PC-9 (cell line): ENCODE measurements around the gene TGFBR1. TPM values are rescaled to one million over a fixed set of nuclear protein-coding genes. Genes with fewer than 3 reads are reported as not detected.

Source experiments
- BruUV-seq: library from RNA; stranded (reverse); fragments of 400-500 nt; replicated peaks from 2 replicates; lab custom pipeline; 2021; lab: Mats Ljungman, UMichigan
- CTCF ChIA-PET: fragments of 300-600 bp; sonication (Branson Sonifier 250); formaldehyde crosslinking; loops from one replicate; lab custom pipeline; 2022; ENCODE audit warnings: antibody characterized with exemption; lab: Charles Lee
- POLR2A ChIA-PET: fragments of 300-600 bp; sonication (Branson Sonifier 250); formaldehyde crosslinking; loops from one replicate; lab custom pipeline; 2022; ENCODE audit warnings: antibody characterized with exemption; ENCODE audit not compliant: unreplicated experiment; lab: Charles Lee
- DNase-seq, 2 experiments: peaks; one replicate each; pipeline versions ENCODE4 v3.0.0 to v3.0.0-alpha.2; 2015 to 2022; ENCODE audit warnings: mixed read lengths in 1 of 2
- H2AFZ ChIP-seq: fragments of 200-600 bp; sonication (generic); 2 replicates; pipeline ENCODE4 v1.8.1; 2017; ENCODE audit warnings: antibody characterized with exemption
- H3F3A ChIP-seq: fragments of 200-600 bp; sonication (generic); 2 replicates; pipeline ENCODE4 v1.8.1; 2017; ENCODE audit warnings: antibody characterized with exemption, mild to moderate bottlenecking, low read depth; ENCODE audit not compliant: insufficient read depth
- H3K27ac ChIP-seq: fragments of 200-600 bp; sonication (generic); 2 replicates; pipeline ENCODE4 v1.6.1; 2016; ENCODE audit warnings: mixed run types
- H3K27me3 ChIP-seq: fragments of 200-600 bp; sonication (generic); 2 replicates; pipeline ENCODE4 v1.6.1; 2016; ENCODE audit warnings: low read depth, mixed run types; ENCODE audit not compliant: insufficient read depth
- H3K36me3 ChIP-seq: fragments of 200-600 bp; sonication (generic); 2 replicates; pipeline ENCODE4 v1.6.1; 2016; ENCODE audit warnings: low read depth, mixed run types
- H3K4me1 ChIP-seq: fragments of 200-600 bp; sonication (generic); replicated peaks from 2 replicates; pipeline ENCODE4 v1.6.1; 2016; ENCODE audit warnings: mixed run types; ENCODE audit not compliant: insufficient read depth
- H3K4me2 ChIP-seq: fragments of 200-600 bp; sonication (generic); 2 replicates; pipeline ENCODE4 v1.6.1; 2017; ENCODE audit warnings: mixed run types
- H3K4me3 ChIP-seq: fragments of 200-600 bp; sonication (generic); 2 replicates; pipeline ENCODE4 v1.6.1; 2016; ENCODE audit warnings: mixed run types
- H3K79me2 ChIP-seq: fragments of 200-600 bp; sonication (generic); 2 replicates; pipeline ENCODE4 v1.6.1; 2017; ENCODE audit warnings: low read depth, mixed run types
- H3K9me2 ChIP-seq: fragments of 200-600 bp; sonication (generic); 2 replicates; pipeline ENCODE4 v1.8.1; 2017; ENCODE audit warnings: mild to moderate bottlenecking; ENCODE audit not compliant: insufficient read depth
- H3K9me3 ChIP-seq: fragments of 200-600 bp; sonication (generic); 2 replicates; pipeline ENCODE4 v1.8.1; 2016; ENCODE audit warnings: low read depth; ENCODE audit not compliant: insufficient read depth
- H4K20me1 ChIP-seq: fragments of 200-600 bp; sonication (generic); 2 replicates; pipeline ENCODE4 v1.8.1; 2017; ENCODE audit not compliant: insufficient read depth
- CTCF ChIP-seq: fragments of 200-600 bp; sonication (generic); conservative IDR thresholded peaks from 2 replicates; pipeline ENCODE4 v1.6.1; 2017; ENCODE audit warnings: mixed run types, antibody characterized with exemption, mild to moderate bottlenecking, moderate library complexity
- EZH2 ChIP-seq: fragments of 200-600 bp; sonication (generic); IDR thresholded peaks from 2 replicates; pipeline ENCODE4 v1.8.0; 2017; ENCODE audit warnings: antibody characterized with exemption, low read depth
- intact Hi-C: fragments of 100-400 bp; cut with micrococcal nuclease; formaldehyde crosslinking; loops from one replicate; pipeline ENCODE4 v1.10.0; 2022; ENCODE audit not compliant: unreplicated experiment
- total RNA-seq: library from RNA; stranded (reverse); gene quantifications from 2 replicates; pipeline ENCODE4 v1.2.3, GENCODE V29; 2021

TGFBR1 gene
- total RNA-seq, 1 experiment from 2014 or later, result 18.3 TPM

- no peaks in the 10 kb centered on the region for H3K36me3 ChIP-seq
- intact Hi-C loops, result no loop called here
- CTCF ChIA-PET, result no interaction called here
Measured at GRCh38 chr9:99137891-99138290, 33.0 kb downstream of the TGFBR1 start.

GRCh38 chr9:99138424-99139284 is 33.7 kb downstream of the TGFBR1 start:
- H3K9me3 ChIP-seq, result 0 out of 2 replicates have a peak, but pooled peaks cover 5% of the 10 kb centered on the region
- no TSS peak for BruUV-seq
- TF ChIP-seq EZH2 (no peak), CTCF (no peak)
- no peaks in the 10 kb centered on the region for H3K9me2 ChIP-seq
- intact Hi-C loops, result no loop called here
- H3K4me3 ChIP-seq, result no peak overlapping the region
- no peaks in the 10 kb centered on the region for H3K79me2 ChIP-seq
- DNase-seq, result no peak
- ChIA-PET CTCF (interaction anchor here (0.6 kb wide), 2 partner anchors 152 to 223 kb away, joined by 3 to 4 read pairs; no protein-coding TSS in a partner anchor), POLR2A (interaction anchor here (0.6 to 0.7 kb wide), 3 partner anchors 137 to 1216 kb away, joined by 3 to 12 read pairs (median 3); partner anchors contain the start of gene TRMO)
- H3F3A ChIP-seq, result peaks cover 7% of the 10 kb centered on the region; the same call in 1 of the 2 replicates
- no peaks in the 10 kb centered on the region for H3K4me1 ChIP-seq
- no peaks in the 10 kb centered on the region for H3K27me3 ChIP-seq
- H2AFZ ChIP-seq, result no peak overlapping the region
- H3K27ac ChIP-seq, result no peak overlapping the region
- H3K4me2 ChIP-seq, result no peak overlapping the region
- no peaks in the 10 kb centered on the region for H4K20me1 ChIP-seq
- H3K36me3 ChIP-seq, result no peaks in the 10 kb centered on the region

More at GRCh38 chr9:99137891-99138290, 33.0 kb downstream of the TGFBR1 start:
- Histone ChIP-seq H3K9me3 (0 out of 2 replicates have a peak, but pooled peaks cover 5% of the 10 kb centered on the region), H3K79me2 (no peaks in the 10 kb centered on the region), H3K27ac (no peak overlapping the region), H3K9me2 (no peaks in the 10 kb centered on the region), H3F3A (peaks cover 7% of the 10 kb centered on the region; the same call in 1 of the 2 replicates), H3K4me2 (no peak overlapping the region), H2AFZ (no peak overlapping the region), H3K27me3 (no peaks in the 10 kb centered on the region), H4K20me1 (no peaks in the 10 kb centered on the region), H3K4me1 (no peaks in the 10 kb centered on the region), H3K4me3 (no peak overlapping the region)
- no TSS peak for BruUV-seq
- POLR2A ChIA-PET, result interaction anchor here (0.6 to 0.7 kb wide), 2 partner anchors 136 to 1215 kb away, joined by 3 to 12 read pairs; partner anchors contain the start of gene TRMO
- DNase-seq, result no peak
- TF ChIP-seq CTCF (no peak), EZH2 (no peak)

GRCh38 chr9:99139868-99140267 is 35.0 kb downstream of the TGFBR1 start:
- Histone ChIP-seq H3K9me2 (no peaks in the 10 kb centered on the region), H3K27me3 (no peaks in the 10 kb centered on the region), H3K4me3 (no peak overlapping the region), H3K9me3 (0 out of 2 replicates have a peak, but pooled peaks cover 5% of the 10 kb centered on the region), H3K4me1 (no peaks in the 10 kb centered on the region), H3K79me2 (no peaks in the 10 kb centered on the region), H3F3A (no peaks in the 10 kb centered on the region), H4K20me1 (no peaks in the 10 kb centered on the region), H3K27ac (no peak overlapping the region), H3K36me3 (peaks cover 7% of the 10 kb centered on the region; the same call in 1 of the 2 replicates), H2AFZ (no peak overlapping the region), H3K4me2 (no peak overlapping the region)
- TF ChIP-seq EZH2, result no peak
- no peak for TF ChIP-seq CTCF
- intact Hi-C loops, result loop anchor here (1.0 to 2.0 kb wide), 5 partner anchors 140 to 334 kb away; no protein-coding TSS in a partner anchor
- DNase-seq, result no peak
- no TSS peak for BruUV-seq
- CTCF ChIA-PET, result interaction anchor here (0.6 kb wide), 2 partner anchors 11 to 26 kb away, joined by 3 read pairs; no protein-coding TSS in a partner anchor
- POLR2A ChIA-PET, result no interaction called here
